ENCODE measurements around the gene UBE2Q1. TPM values are rescaled to one million over a fixed set of nuclear protein-coding genes. Genes with fewer than 3 reads are reported as not detected.

The UBE2Q1 gene
- total and polyA plus RNA-seq, 4 donors = 8.2 to 22.0 (median 14.2) TPM

DNA sequence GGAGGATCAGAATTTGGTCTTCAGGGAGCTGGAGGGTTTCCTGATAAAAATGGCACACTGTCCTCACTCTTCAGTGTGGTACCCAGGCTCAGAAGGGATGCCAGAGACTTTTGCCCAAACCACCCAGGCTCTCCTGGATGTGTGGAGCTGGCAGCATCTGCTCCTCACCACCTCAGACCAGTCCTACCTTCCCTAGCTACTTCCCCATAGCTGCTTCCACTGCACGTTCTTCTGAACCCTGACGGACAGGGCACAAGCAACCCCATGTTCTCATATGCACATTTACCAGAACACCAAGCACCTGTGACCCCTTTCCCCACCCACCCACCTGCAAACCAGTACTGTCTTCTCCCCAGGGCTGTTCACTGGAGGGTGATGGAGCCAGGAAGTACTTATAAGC, 44.9 kb upstream of the UBE2Q1 start:
- DNase-seq (ENCODE audit: low spot score) = no peak
- Histone ChIP-seq H3K36me3 (ENCODE audit: control insufficient read depth in 4 of 4, insufficient read depth in 3 of 4, low read depth in 1 of 4, low read length in 3 of 4) (peaks cover 7 to 36% (median 26%) of the 10 kb centered on the region in 4 donors), H3K9ac (ENCODE audit: low read depth in 1 of 2, low read length in 2 of 2) (no peak overlapping the region), H3K27ac (ENCODE audit: low read depth in 1 of 2, low read length in 2 of 2) (no peak overlapping the region), H3K4me1 (ENCODE audit: control insufficient read depth in 4 of 4, insufficient read depth in 4 of 4, low read length in 3 of 4) (peaks cover 1 to 37% (median 19%) of the 10 kb centered on the region in 4 donors), H3K4me3 (ENCODE audit: low read depth in 1 of 3, low read length in 3 of 3) (no peak overlapping the region), H3K9me3 (ENCODE audit: control insufficient read depth in 4 of 4, low read length in 3 of 4) (no peaks in the 10 kb centered on the region), H3K27me3 (ENCODE audit: control insufficient read depth in 4 of 4, insufficient read depth in 4 of 4, low read length in 3 of 4) (no peaks in the 10 kb centered on the region)
- TF ChIP-seq, protein P1, sequence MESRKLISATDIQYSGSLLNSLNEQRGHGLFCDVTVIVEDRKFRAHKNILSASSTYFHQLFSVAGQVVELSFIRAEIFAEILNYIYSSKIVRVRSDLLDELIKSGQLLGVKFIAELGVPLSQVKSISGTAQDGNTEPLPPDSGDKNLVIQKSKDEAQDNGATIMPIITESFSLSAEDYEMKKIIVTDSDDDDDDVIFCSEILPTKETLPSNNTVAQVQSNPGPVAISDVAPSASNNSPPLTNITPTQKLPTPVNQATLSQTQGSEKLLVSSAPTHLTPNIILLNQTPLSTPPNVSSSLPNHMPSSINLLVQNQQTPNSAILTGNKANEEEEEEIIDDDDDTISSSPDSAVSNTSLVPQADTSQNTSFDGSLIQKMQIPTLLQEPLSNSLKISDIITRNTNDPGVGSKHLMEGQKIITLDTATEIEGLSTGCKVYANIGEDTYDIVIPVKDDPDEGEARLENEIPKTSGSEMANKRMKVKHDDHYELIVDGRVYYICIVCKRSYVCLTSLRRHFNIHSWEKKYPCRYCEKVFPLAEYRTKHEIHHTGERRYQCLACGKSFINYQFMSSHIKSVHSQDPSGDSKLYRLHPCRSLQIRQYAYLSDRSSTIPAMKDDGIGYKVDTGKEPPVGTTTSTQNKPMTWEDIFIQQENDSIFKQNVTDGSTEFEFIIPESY (IDR thresholded peaks at IDR 0.05) = no peak
- no peak for TF ChIP-seq HNF4G (IDR thresholded peaks at IDR 0.05)
- TF ChIP-seq TAF1 (conservative IDR thresholded peaks at IDR 0.05) = no peak
- no peak for TF ChIP-seq FOXA1 (IDR thresholded peaks at IDR 0.05)
- TF ChIP-seq HNF4A (conservative IDR thresholded peaks at IDR 0.05) = no peak
- TF ChIP-seq, protein P2, sequence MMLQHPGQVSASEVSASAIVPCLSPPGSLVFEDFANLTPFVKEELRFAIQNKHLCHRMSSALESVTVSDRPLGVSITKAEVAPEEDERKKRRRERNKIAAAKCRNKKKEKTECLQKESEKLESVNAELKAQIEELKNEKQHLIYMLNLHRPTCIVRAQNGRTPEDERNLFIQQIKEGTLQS (IDR thresholded peaks at IDR 0.05) = no peak
- TF ChIP-seq EGR1 (IDR thresholded peaks at IDR 0.05; ENCODE audit: low read depth in 2 of 2) = no peak
- no peak for TF ChIP-seq JUND (IDR thresholded peaks at IDR 0.05)
- TF ChIP-seq GABPA (IDR thresholded peaks at IDR 0.05 in 1 of 2, conservative IDR thresholded peaks at IDR 0.05 in 1 of 2) = no peak
- TF ChIP-seq YY1 (IDR thresholded peaks at IDR 0.05) = no peak
- no peak for TF ChIP-seq CTCF (IDR thresholded peaks at IDR 0.05; ENCODE audit: low read depth, low read length, missing input control)
- WGBS = 73% methylated on average over 2 of the region's 2 CpGs

DNA sequence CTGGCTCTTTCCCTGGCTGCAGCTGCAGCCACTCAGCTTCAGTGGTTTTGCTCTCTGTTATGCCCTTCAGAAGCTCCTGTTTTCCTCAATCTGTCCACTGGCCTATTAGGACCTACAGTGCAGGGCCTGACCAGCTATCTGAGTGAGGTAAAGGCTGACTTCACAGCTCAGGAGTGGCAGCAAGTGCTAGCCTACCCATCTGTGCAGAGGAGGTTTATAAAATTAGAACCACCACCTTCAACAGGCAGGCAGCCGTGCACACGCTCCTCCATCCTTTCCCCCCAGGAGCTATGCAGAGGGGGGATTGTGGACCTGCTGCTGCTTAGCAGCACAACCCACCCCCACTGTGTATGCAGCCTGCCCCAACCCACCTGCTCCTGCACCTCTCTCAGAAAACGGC, 41.2 kb upstream of the UBE2Q1 start:
- Histone ChIP-seq H3K27me3 (ENCODE audit: control insufficient read depth in 4 of 4, insufficient read depth in 4 of 4, low read length in 3 of 4) (no peaks in the 10 kb centered on the region), H3K4me1 (ENCODE audit: control insufficient read depth in 4 of 4, insufficient read depth in 4 of 4, low read length in 3 of 4) (peaks cover 0 to 23% (median 1%) of the 10 kb centered on the region in 4 donors), H3K27ac (ENCODE audit: low read depth in 1 of 2, low read length in 2 of 2) (no peak overlapping the region), H3K4me3 (ENCODE audit: low read depth in 1 of 3, low read length in 3 of 3) (no peak overlapping the region), H3K9ac (ENCODE audit: low read depth in 1 of 2, low read length in 2 of 2) (no peak overlapping the region), H3K9me3 (ENCODE audit: control insufficient read depth in 4 of 4, low read length in 3 of 4) (no peaks in the 10 kb centered on the region), H3K36me3 (ENCODE audit: control insufficient read depth in 4 of 4, insufficient read depth in 3 of 4, low read depth in 1 of 4, low read length in 3 of 4) (peaks cover 23 to 71% (median 58%) of the 10 kb centered on the region in 4 donors)
- TF ChIP-seq RXRA (IDR thresholded peaks at IDR 0.05) (no peak), FOXA2 (IDR thresholded peaks at IDR 0.05) (no peak), YY1 (IDR thresholded peaks at IDR 0.05) (no peak), GABPA (IDR thresholded peaks at IDR 0.05 in 1 of 2, conservative IDR thresholded peaks at IDR 0.05 in 1 of 2) (no peak), HNF4A (conservative IDR thresholded peaks at IDR 0.05) (no peak), MAX (IDR thresholded peaks at IDR 0.05) (no peak)
- TF ChIP-seq, protein P3, sequence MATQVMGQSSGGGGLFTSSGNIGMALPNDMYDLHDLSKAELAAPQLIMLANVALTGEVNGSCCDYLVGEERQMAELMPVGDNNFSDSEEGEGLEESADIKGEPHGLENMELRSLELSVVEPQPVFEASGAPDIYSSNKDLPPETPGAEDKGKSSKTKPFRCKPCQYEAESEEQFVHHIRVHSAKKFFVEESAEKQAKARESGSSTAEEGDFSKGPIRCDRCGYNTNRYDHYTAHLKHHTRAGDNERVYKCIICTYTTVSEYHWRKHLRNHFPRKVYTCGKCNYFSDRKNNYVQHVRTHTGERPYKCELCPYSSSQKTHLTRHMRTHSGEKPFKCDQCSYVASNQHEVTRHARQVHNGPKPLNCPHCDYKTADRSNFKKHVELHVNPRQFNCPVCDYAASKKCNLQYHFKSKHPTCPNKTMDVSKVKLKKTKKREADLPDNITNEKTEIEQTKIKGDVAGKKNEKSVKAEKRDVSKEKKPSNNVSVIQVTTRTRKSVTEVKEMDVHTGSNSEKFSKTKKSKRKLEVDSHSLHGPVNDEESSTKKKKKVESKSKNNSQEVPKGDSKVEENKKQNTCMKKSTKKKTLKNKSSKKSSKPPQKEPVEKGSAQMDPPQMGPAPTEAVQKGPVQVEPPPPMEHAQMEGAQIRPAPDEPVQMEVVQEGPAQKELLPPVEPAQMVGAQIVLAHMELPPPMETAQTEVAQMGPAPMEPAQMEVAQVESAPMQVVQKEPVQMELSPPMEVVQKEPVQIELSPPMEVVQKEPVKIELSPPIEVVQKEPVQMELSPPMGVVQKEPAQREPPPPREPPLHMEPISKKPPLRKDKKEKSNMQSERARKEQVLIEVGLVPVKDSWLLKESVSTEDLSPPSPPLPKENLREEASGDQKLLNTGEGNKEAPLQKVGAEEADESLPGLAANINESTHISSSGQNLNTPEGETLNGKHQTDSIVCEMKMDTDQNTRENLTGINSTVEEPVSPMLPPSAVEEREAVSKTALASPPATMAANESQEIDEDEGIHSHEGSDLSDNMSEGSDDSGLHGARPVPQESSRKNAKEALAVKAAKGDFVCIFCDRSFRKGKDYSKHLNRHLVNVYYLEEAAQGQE (IDR thresholded peaks at IDR 0.05) = no peak
- no peak for DNase-seq (ENCODE audit: low spot score)
- 88% methylated on average over 3 of the region's 3 CpGs for WGBS
